Natural killer cell (primary cell): ENCODE measurements around the gene SNX20. TPM values are rescaled to one million over a fixed set of nuclear protein-coding genes. Genes with fewer than 3 reads are reported as not detected.

Source experiments
- ATAC-seq, 3 donors: fragments of 150-1000 bp in 2 of 3; fragments of 200-7000 bp in 1 of 3; cut with Tn5 transposase; 1 replicate in 1 of 3; 2 replicates in 2 of 3; pipeline ENCODE4 v1.10.0; 2021; ENCODE audit warnings: mild to moderate bottlenecking in 2 of 3, moderate library complexity in 2 of 3
- DNase-seq, 2 donors: peaks; one replicate each; pipeline versions ENCODE4 v3.0.0 to v3.0.0-alpha.2; 2013 to 2021; ENCODE audit warnings: mixed read lengths in 1 of 2
- H3K27ac ChIP-seq: one replicate; pipeline ENCODE4 v1.5.1; 2013; ENCODE audit warnings: mild to moderate bottlenecking, low read length
- H3K27me3 ChIP-seq: one replicate; pipeline ENCODE4 v1.6.1; 2013; ENCODE audit warnings: low read length; ENCODE audit not compliant: control insufficient read depth, insufficient read depth
- H3K36me3 ChIP-seq: one replicate; pipeline ENCODE4 v1.6.1; 2013; ENCODE audit warnings: low read length; ENCODE audit not compliant: control insufficient read depth, insufficient read depth
- H3K4me1 ChIP-seq: one replicate; pipeline ENCODE4 v1.6.1; 2013; ENCODE audit warnings: low read length; ENCODE audit not compliant: control insufficient read depth, insufficient read depth
- H3K4me3 ChIP-seq: one replicate; pipeline ENCODE4 v1.5.1; 2013; ENCODE audit warnings: low read length
- H3K9me3 ChIP-seq: one replicate; pipeline ENCODE4 v1.6.1; 2013; ENCODE audit warnings: low read length; ENCODE audit not compliant: control insufficient read depth, insufficient read depth
- H3K27ac Mint-ChIP-seq, 2 donors: one replicate each; pipeline ENCODE4 v1.8.0; 2022; ENCODE audit warnings: mild to moderate bottlenecking in 2 of 2, mixed read lengths in 2 of 2, moderate library complexity in 1 of 2
- H3K27me3 Mint-ChIP-seq, 2 donors: one replicate each; pipeline ENCODE4 v1.8.0; 2022; ENCODE audit warnings: low read depth in 2 of 2, mixed read lengths in 2 of 2
- H3K36me3 Mint-ChIP-seq: one replicate; pipeline ENCODE4 v1.8.0; 2022; ENCODE audit warnings: mixed read lengths
- H3K4me1 Mint-ChIP-seq, 2 donors: one replicate each; pipeline ENCODE4 v1.8.0; 2022; ENCODE audit warnings: mixed read lengths in 2 of 2
- H3K4me3 Mint-ChIP-seq: one replicate; pipeline ENCODE4 v1.8.0; 2022; ENCODE audit warnings: mild to moderate bottlenecking, moderate library complexity, mixed read lengths
- H3K9me3 Mint-ChIP-seq, 2 donors: one replicate each; pipeline ENCODE4 v1.8.0; 2022; ENCODE audit warnings: mixed read lengths in 2 of 2
- WGBS: methylation state at CpG from one replicate; pipeline ENCODE4 v1.1.7; 2013; ENCODE audit warnings: missing lambda C conversion rate; ENCODE audit not compliant: insufficient coverage; 5-methylcytosine and 5-hydroxymethylcytosine counted together
- intact Hi-C: fragments of 100-400 bp; cut with micrococcal nuclease; formaldehyde crosslinking; loops from one replicate; pipeline ENCODE4 v1.14.2; 2022
- total RNA-seq, 4 donors: library from RNA; stranded (reverse); fragments of 120-200 nt in 1 of 4; gene quantifications; one replicate each; pipeline versions ENCODE4 v1.2.3 to v1.2.4, GENCODE V29; 2013 to 2022
- TF ChIP-seq, protein P1 (sequence below): fragments of 200-600 bp; IDR thresholded peaks from one replicate; pipeline ENCODE4 v1.8.0; 2022; ENCODE audit warnings: antibody characterized with exemption

The SNX20 gene
- total RNA-seq, 3 donors from 2014 or later (not counting 1 experiment from before 2014, with no cell fraction given), result 33.0 to 53.9 (median 51.7) TPM

GRCh38 chr16:50630394-50631020 is 50.6 kb downstream of the SNX20 start:
- no peak for ATAC-seq
- intact Hi-C loops, result no loop called here
- Histone ChIP-seq H3K27ac (no peak overlapping the region), H3K4me3 (no peak overlapping the region), H3K36me3 (no peaks in the 10 kb centered on the region), H3K4me1 (peaks cover 17% of the 10 kb centered on the region), H3K27me3 (no peaks in the 10 kb centered on the region), H3K9me3 (no peaks in the 10 kb centered on the region)
- 94% methylated on average over 11 of the region's 11 CpGs for WGBS
- Mint-ChIP-seq H3K27me3 (peaks cover 0 to 9% of the 10 kb centered on the region in 2 donors), H3K4me3 (no peak overlapping the region), H3K9me3 (no peaks in the 10 kb centered on the region), H3K4me1 (peaks cover 13% of the 10 kb centered on the region in 2 donors), H3K27ac (no peak overlapping the region), H3K36me3 (no peaks in the 10 kb centered on the region)
- DNase-seq, result no peak
- TF ChIP-seq, protein P1, sequence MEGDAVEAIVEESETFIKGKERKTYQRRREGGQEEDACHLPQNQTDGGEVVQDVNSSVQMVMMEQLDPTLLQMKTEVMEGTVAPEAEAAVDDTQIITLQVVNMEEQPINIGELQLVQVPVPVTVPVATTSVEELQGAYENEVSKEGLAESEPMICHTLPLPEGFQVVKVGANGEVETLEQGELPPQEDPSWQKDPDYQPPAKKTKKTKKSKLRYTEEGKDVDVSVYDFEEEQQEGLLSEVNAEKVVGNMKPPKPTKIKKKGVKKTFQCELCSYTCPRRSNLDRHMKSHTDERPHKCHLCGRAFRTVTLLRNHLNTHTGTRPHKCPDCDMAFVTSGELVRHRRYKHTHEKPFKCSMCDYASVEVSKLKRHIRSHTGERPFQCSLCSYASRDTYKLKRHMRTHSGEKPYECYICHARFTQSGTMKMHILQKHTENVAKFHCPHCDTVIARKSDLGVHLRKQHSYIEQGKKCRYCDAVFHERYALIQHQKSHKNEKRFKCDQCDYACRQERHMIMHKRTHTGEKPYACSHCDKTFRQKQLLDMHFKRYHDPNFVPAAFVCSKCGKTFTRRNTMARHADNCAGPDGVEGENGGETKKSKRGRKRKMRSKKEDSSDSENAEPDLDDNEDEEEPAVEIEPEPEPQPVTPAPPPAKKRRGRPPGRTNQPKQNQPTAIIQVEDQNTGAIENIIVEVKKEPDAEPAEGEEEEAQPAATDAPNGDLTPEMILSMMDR, result no peak

GRCh38 chr16:50629334-50629733 is 51.8 kb downstream of the SNX20 start:
- intact Hi-C loops, result no loop called here

DNA sequence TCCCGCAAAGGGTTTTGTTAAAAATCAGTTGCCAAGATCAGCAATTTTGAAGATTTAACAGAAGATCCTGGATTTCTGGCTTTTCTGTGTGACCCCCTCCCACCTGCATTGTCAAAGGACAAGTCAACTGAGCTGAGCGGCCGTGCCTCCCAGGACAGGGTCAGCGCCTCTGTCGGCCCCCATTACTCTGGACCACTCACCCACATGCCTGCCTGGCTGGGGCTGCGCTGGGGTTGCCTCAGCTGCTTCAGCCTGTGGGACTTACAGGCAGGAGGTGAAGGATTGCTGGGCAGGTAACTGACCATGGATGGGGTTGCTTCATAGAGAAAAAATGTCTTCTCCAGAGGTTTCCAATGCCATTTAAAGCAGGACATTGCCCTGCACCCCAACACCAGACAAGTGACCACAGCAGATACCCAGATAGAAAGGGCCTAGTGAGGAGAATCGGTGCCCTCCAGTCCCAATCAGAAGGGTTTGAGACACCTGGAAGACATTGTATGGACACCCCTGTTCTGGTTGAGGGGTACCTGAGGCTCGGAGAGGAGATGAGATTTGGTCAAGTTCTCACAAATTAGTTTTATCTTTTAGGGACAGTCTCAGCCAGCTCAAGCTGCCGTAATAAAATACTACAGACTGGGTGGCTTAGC is 52.8 kb downstream of the SNX20 start:
- DNase-seq (no peak), ATAC-seq (no peak)
- Histone ChIP-seq H3K27ac (no peak overlapping the region), H3K27me3 (no peaks in the 10 kb centered on the region), H3K9me3 (no peaks in the 10 kb centered on the region), H3K4me1 (peaks cover 17% of the 10 kb centered on the region), H3K4me3 (no peak overlapping the region), H3K36me3 (no peaks in the 10 kb centered on the region)
- peaks cover 0 to 5% of the 10 kb centered on the region in 2 donors for H3K27me3 Mint-ChIP-seq
- intact Hi-C loops, result no loop called here
- no peak overlapping the region for H3K27ac Mint-ChIP-seq
- no peaks in the 10 kb centered on the region for H3K9me3 Mint-ChIP-seq
- no peak overlapping the region for H3K4me3 Mint-ChIP-seq
- H3K4me1 Mint-ChIP-seq, result peaks cover 13% of the 10 kb centered on the region in 2 donors
- WGBS, result 90% methylated on average over 8 of the region's 9 CpGs
- TF ChIP-seq, protein P1, result no peak
- H3K36me3 Mint-ChIP-seq, result no peaks in the 10 kb centered on the region

More at GRCh38 chr16:50629334-50629733, 51.8 kb downstream of the SNX20 start:
- Mint-ChIP-seq H3K9me3 (no peaks in the 10 kb centered on the region), H3K4me3 (no peak overlapping the region), H3K27ac (no peak overlapping the region), H3K27me3 (peaks cover 0 to 8% of the 10 kb centered on the region in 2 donors), H3K4me1 (peaks cover 13% of the 10 kb centered on the region in 2 donors), H3K36me3 (no peaks in the 10 kb centered on the region)
- ATAC-seq, result no peak
- Histone ChIP-seq H3K9me3 (no peaks in the 10 kb centered on the region), H3K4me1 (peaks cover 17% of the 10 kb centered on the region), H3K4me3 (no peak overlapping the region), H3K27me3 (no peaks in the 10 kb centered on the region), H3K27ac (no peak overlapping the region), H3K36me3 (no peaks in the 10 kb centered on the region)
- DNase-seq, result no peak
- 97% methylated on average over 4 of the region's 4 CpGs for WGBS
- TF ChIP-seq, protein P1, result no peak
